Neural cell (in vitro differentiated cells): ENCODE data around the gene ST14. TPM values are rescaled to one million over a fixed set of nuclear protein-coding genes. Genes with fewer than 3 reads are reported as not detected.

Source experiments
- H2AFZ ChIP-seq: fragments of 200-600, 300-800 bp; sonication (generic), shearing (Covaris generic); 2 replicates; pipeline ENCODE4 v1.6.0; 2014; ENCODE audit warnings: low read depth, mild to moderate bottlenecking, antibody characterized with exemption, low read length, moderate library complexity
- H3F3A ChIP-seq: fragments of 200-600 bp; shearing (Covaris generic); 2 replicates; pipeline ENCODE4 v1.6.1; 2016; ENCODE audit warnings: mild to moderate bottlenecking, moderate library complexity, mixed read lengths, antibody characterized with exemption, low read length; ENCODE audit not compliant: insufficient read depth, poor library complexity, severe bottlenecking
- H3K27ac ChIP-seq: fragments of 200-600, 300-800 bp; sonication (generic), shearing (Covaris generic); 2 replicates; pipeline ENCODE4 v1.5.1; 2014; ENCODE audit warnings: mild to moderate bottlenecking, low read length, moderate library complexity
- H3K27me3 ChIP-seq: fragments of 300-800, 200-600 bp; sonication (generic), shearing (Covaris generic); 2 replicates; pipeline ENCODE4 v1.6.0; 2014; ENCODE audit warnings: mild to moderate bottlenecking, low read depth, low read length, moderate library complexity; ENCODE audit not compliant: insufficient read depth
- H3K36me3 ChIP-seq: fragments of 300-800, 200-600 bp; sonication (generic), shearing (Covaris generic); 2 replicates; pipeline ENCODE4 v1.5.1; 2014; ENCODE audit warnings: mild to moderate bottlenecking, antibody characterized with exemption, low read length, moderate library complexity; ENCODE audit not compliant: insufficient read depth
- H3K4me2 ChIP-seq: fragments of 300-800, 200-600 bp; sonication (generic), shearing (Covaris generic); 2 replicates; pipeline ENCODE4 v1.6.0; 2014; ENCODE audit warnings: mild to moderate bottlenecking, low read length
- H3K4me3 ChIP-seq: fragments of 300-800, 200-600 bp; sonication (generic), shearing (Covaris generic); 2 replicates; pipeline ENCODE4 v1.5.1; 2014; ENCODE audit warnings: mild to moderate bottlenecking, low read length, moderate library complexity
- H3K79me2 ChIP-seq: fragments of 200-600 bp; shearing (Covaris generic); replicated peaks from 2 replicates; pipeline ENCODE4 v1.6.0; 2014; ENCODE audit warnings: mild to moderate bottlenecking, low read length, moderate library complexity; ENCODE audit not compliant: insufficient read depth
- H3K9ac ChIP-seq: fragments of 300-800, 200-600 bp; sonication (generic), shearing (Covaris generic); 2 replicates; pipeline ENCODE4 v1.6.1; 2016; ENCODE audit warnings: mild to moderate bottlenecking, low read length, mixed read lengths
- H3K9me2 ChIP-seq: fragments of 200-600 bp; shearing (Covaris generic); 2 replicates; pipeline ENCODE4 v1.6.1; 2016; ENCODE audit warnings: mild to moderate bottlenecking, low read length, mixed read lengths; ENCODE audit not compliant: insufficient read depth
- H3K9me3 ChIP-seq: fragments of 200-600, 300-800 bp; sonication (generic), shearing (Covaris generic); 2 replicates; pipeline ENCODE4 v1.6.1; 2016; ENCODE audit warnings: mild to moderate bottlenecking, mixed run types, low read length, moderate library complexity, mixed read lengths
- H4K20me1 ChIP-seq: fragments of 200-600 bp; shearing (Covaris generic); 2 replicates; pipeline ENCODE4 v1.6.1; 2016; ENCODE audit warnings: mild to moderate bottlenecking, mixed run types; ENCODE audit not compliant: insufficient read depth
- CTCF ChIP-seq: fragments of 450-650 bp; IDR thresholded peaks from 2 replicates; pipeline ENCODE4 v1.5.1; 2014; ENCODE audit warnings: antibody characterized with exemption, mild to moderate bottlenecking, moderate library complexity; ENCODE audit not compliant: poor library complexity, severe bottlenecking
- EP300 ChIP-seq: fragments of 450-650 bp; conservative IDR thresholded peaks from 2 replicates; pipeline ENCODE4 v1.6.1; 2014; ENCODE audit warnings: antibody characterized with exemption, mild to moderate bottlenecking, moderate library complexity; ENCODE audit not compliant: poor library complexity, severe bottlenecking
- EZH2 ChIP-seq: fragments of 200-600, 300-800 bp; shearing (Covaris generic), sonication (generic); IDR thresholded peaks from 2 replicates; pipeline ENCODE4 v1.6.1; 2014; ENCODE audit warnings: antibody characterized with exemption, low read length, borderline replicate concordance, mild to moderate bottlenecking; ENCODE audit not compliant: insufficient read depth, poor library complexity, severe bottlenecking
- MXI1 ChIP-seq: fragments of 450-650 bp; conservative IDR thresholded peaks from 2 replicates; pipeline ENCODE4 v1.6.1; 2014; ENCODE audit warnings: antibody characterized with exemption, mild to moderate bottlenecking; ENCODE audit not compliant: poor library complexity, severe bottlenecking
- POLR2AphosphoS5 ChIP-seq: IDR thresholded peaks from 2 replicates; pipeline ENCODE4 v1.6.1; 2012
- RAD21 ChIP-seq: fragments of 450-650 bp; conservative IDR thresholded peaks from 2 replicates; pipeline ENCODE4 v1.6.1; 2014; ENCODE audit warnings: antibody characterized with exemption, mild to moderate bottlenecking, moderate library complexity
- REST ChIP-seq: IDR thresholded peaks from 2 replicates; pipeline ENCODE4 v1.6.1; 2012; ENCODE audit warnings: borderline replicate concordance
- SMC3 ChIP-seq: fragments of 450-650 bp; conservative IDR thresholded peaks from 2 replicates; pipeline ENCODE4 v1.6.1; 2014; ENCODE audit warnings: antibody characterized with exemption, mild to moderate bottlenecking, moderate library complexity; ENCODE audit not compliant: poor library complexity
- TAF1 ChIP-seq: IDR thresholded peaks from 2 replicates; pipeline ENCODE4 v1.6.1; 2012; ENCODE audit warnings: low read depth
- polyA plus RNA-seq: library from polyadenylated mRNA; depleted of rRNA; stranded (reverse); fragments of >200 nt; gene quantifications from 2 replicates; pipeline ENCODE4 v1.2.3, GENCODE V29; 2014

ST14 gene
- polyA plus RNA-seq, 1 donor from 2014 or later = not detected

- H3K9me2 ChIP-seq = no peaks in the 10 kb centered on the region
Measured at GRCh38 chr11:130168105-130168504, 8.5 kb downstream of the ST14 start.

GRCh38 chr11:130170345-130170744 is 10.8 kb downstream of the ST14 start:
- no peaks in the 10 kb centered on the region for H4K20me1 ChIP-seq
- no peak overlapping the region for H2AFZ ChIP-seq
- no peaks in the 10 kb centered on the region for H3K36me3 ChIP-seq
- H3K27ac ChIP-seq = peak overlapping the region; percentile 4
- no peak overlapping the region for H3K4me3 ChIP-seq
- no peaks in the 10 kb centered on the region for H3K9me3 ChIP-seq
- H3K79me2 ChIP-seq = no peaks in the 10 kb centered on the region
- H3K9ac ChIP-seq = no peak overlapping the region
- H3K4me2 ChIP-seq = no peak overlapping the region
- no peaks in the 10 kb centered on the region for H3K9me2 ChIP-seq
- no peaks in the 10 kb centered on the region for H3F3A ChIP-seq
- no peaks in the 10 kb centered on the region for H3K27me3 ChIP-seq
- no peak for TF ChIP-seq EP300
- no peak for TF ChIP-seq CTCF
- TF ChIP-seq EZH2 = no peak
- TF ChIP-seq RAD21 = no peak
- TF ChIP-seq REST = no peak
- no peak for TF ChIP-seq TAF1
- TF ChIP-seq SMC3 = no peak
- TF ChIP-seq MXI1 = no peak
- no peak for TF ChIP-seq POLR2AphosphoS5

More at GRCh38 chr11:130168105-130168504, 8.5 kb downstream of the ST14 start:
- Histone ChIP-seq H3F3A (no peaks in the 10 kb centered on the region), H4K20me1 (no peaks in the 10 kb centered on the region), H3K79me2 (no peaks in the 10 kb centered on the region), H3K4me3 (no peak overlapping the region), H3K9ac (no peak overlapping the region), H2AFZ (no peak overlapping the region), H3K36me3 (no peaks in the 10 kb centered on the region), H3K4me2 (no peak overlapping the region), H3K27me3 (no peaks in the 10 kb centered on the region), H3K9me3 (no peaks in the 10 kb centered on the region), H3K27ac (no peak overlapping the region)
- TF ChIP-seq TAF1 (no peak), POLR2AphosphoS5 (no peak), EZH2 (no peak)

- Histone ChIP-seq H3K36me3 (no peaks in the 10 kb centered on the region), H3K4me2 (no peak overlapping the region), H4K20me1 (no peaks in the 10 kb centered on the region), H3K4me3 (no peak overlapping the region), H3K9ac (no peak overlapping the region), H3K27me3 (no peaks in the 10 kb centered on the region), H3K9me2 (no peaks in the 10 kb centered on the region), H3K79me2 (no peaks in the 10 kb centered on the region), H3K9me3 (no peaks in the 10 kb centered on the region), H3K27ac (peak overlapping the region; percentile 22), H2AFZ (no peak overlapping the region), H3F3A (no peaks in the 10 kb centered on the region)
- TF ChIP-seq EP300 (no peak), MXI1 (no peak), RAD21 (no peak), EZH2 (no peak), REST (no peak), POLR2AphosphoS5 (no peak), TAF1 (no peak), SMC3 (no peak), CTCF (no peak)
Measured at GRCh38 chr11:130171534-130171933, 12.0 kb downstream of the ST14 start.
